Islet of Langerhans (tissue), 1 donor: ENCODE data around the gene SLC30A1.
"Not testable (repeated sequence)": the region's sequence is repeated elsewhere in the genome, so short reads cannot be mapped to it uniquely, and the experiment has no call there.

Experiments
- FAIRE-seq: peaks from one replicate; lab custom pipeline; 2011; peaks lifted over from hg19 to GRCh38; lab: Jason Lieb, UNC

The SLC30A1 gene

DNA sequence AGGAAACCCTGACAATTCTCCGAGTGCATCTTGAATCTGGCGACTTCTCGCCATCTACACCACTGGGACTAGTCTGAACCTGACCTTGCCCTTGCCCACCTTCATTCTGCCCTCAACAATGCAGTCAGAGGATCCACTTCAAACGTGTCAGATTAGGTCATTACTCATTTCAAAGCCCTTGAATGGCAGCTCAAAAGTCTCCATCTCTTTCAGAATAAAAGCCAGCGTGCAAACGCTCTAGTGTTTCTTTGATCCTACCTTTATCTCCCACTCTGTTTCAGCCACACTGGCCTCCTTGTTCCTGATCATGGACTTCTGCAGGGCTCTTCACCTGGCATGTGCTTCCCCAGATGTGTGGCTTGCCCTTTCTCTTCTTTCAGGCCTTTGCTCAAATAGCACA is 31.3 kb downstream of the SLC30A1 start:
- no peak for FAIRE-seq

- FAIRE-seq = no peak
Observed at GRCh38 chr1:211546543-211546942, 32.4 kb downstream of the SLC30A1 start.

DNA sequence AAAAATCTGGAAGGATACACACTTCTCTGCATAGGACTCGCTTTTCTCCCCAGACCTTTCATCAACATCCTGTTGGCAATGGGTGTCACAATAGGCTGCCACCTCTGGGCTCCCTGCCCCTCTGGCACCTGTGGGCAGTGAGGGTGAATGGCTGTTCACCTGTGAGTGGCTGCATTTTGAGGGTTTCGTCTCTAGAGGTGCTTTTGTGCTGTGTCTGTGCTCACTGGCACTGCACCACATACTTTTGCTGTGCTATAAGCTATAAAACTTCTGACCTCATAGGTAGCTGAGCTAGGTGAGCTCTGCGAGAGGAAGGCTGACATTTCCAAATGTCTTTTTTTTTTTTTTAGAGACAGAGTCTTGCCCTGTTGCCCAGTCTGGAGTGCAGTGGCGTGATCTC is 35.9 kb downstream of the SLC30A1 start:
- FAIRE-seq = no peak

- no peak for FAIRE-seq
Observed at GRCh38 chr1:211541720-211542477, 37.1 kb downstream of the SLC30A1 start.

- FAIRE-seq = no peak
Observed at GRCh38 chr1:211541278-211541677, 37.7 kb downstream of the SLC30A1 start.

- FAIRE-seq = not testable (repeated sequence)
Observed at GRCh38 chr1:211540824-211541223, 38.1 kb downstream of the SLC30A1 start.

- FAIRE-seq = no peak
Observed at GRCh38 chr1:211538287-211538686, 40.7 kb downstream of the SLC30A1 start.

- no peak for FAIRE-seq
Observed at GRCh38 chr1:211537253-211537652, 41.7 kb downstream of the SLC30A1 start.

DNA sequence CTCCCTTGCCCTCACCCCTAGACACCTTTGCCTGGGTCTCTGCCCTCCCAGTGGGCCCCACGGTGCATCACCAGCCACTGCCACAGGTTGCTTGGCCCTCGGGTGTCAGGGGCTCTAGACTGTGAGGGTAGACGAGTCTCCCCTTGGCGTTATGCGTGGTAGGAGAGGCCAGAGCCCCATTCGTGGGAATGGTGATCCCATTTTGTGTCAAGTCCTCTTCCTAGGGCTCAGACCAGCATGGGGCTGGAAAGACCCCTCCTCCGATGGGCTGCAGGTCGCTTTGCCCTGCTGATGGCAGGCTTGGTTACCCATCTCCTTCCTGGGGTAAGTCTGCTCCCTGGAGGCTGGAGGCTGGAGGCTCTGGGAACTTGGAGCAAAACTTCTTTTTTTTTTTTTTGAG is 42.4 kb downstream of the SLC30A1 start:
- no peak for FAIRE-seq

- no peak for FAIRE-seq
Observed at GRCh38 chr1:211535346-211535745, 43.6 kb downstream of the SLC30A1 start.

- FAIRE-seq = no peak
Observed at GRCh38 chr1:211534545-211535291, 44.2 kb downstream of the SLC30A1 start.

- FAIRE-seq = no peak
Observed at GRCh38 chr1:211532088-211532444, 46.9 kb downstream of the SLC30A1 start.

GRCh38 chr1:211531194-211532087 is 47.5 kb downstream of the SLC30A1 start:
- FAIRE-seq = no peak

DNA sequence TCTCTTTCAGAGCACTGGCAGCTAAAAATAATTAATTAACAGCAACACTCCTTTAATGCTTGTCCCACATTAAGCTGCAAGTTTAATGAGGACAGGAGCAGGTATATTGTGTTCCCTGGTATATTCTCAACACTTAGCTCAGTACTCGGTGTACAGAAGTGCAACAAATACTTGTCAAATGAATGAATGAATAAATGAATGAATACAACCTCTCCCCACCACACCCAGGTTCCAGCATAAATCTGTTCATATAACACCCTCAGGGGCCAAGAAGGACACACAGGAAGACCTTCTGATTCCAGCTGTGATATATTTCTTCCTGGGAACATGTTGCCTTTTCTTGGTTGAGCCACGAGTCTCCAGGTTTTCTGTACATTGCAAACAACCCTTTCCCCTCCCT is 48.9 kb downstream of the SLC30A1 start:
- FAIRE-seq = no peak

GRCh38 chr1:211529453-211529852 is 49.5 kb downstream of the SLC30A1 start:
- FAIRE-seq = no peak

DNA sequence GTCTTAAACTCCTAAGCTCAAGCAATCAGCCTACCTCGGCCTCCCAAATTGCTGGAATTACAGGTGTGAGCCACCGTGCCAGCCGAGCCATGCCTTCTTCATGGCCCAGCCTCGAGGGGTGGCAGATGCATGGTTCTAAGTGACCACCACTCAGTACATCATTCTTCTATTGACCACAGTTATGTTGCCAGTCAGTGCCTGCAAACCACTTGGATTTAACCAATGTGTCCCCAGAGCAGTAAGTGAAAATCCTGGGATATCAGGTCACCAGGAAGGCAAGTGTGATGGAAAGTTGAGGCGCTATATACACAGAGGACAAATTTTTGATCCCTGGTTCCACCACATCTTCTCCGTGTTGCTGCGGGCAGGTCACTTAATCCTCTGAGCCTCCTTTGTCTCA is 50.0 kb downstream of the SLC30A1 start:
- no peak for FAIRE-seq

DNA sequence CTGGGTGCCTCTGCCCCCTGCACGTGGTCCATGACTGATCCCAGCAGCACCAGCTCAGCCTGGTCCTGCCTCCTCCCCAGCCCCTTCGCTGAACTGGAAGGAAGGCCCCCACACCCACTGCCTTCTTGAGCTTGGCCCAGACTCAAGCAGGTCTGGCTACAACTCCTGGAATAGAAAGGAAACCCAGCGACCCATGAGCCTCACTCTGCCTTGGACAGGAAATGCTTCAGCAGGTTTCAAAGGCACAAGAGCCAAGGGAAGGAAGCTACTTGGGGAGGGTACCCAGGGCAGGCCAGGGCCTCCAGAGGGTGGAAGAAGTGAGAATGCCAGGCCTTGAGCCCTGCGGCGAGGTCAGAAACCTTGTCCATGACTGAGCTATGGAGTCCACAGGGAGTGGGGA is 51.1 kb downstream of the SLC30A1 start:
- FAIRE-seq = no peak

GRCh38 chr1:211527006-211527405 is 52.0 kb downstream of the SLC30A1 start:
- FAIRE-seq = no peak

GRCh38 chr1:211526101-211526500 is 52.9 kb downstream of the SLC30A1 start:
- no peak for FAIRE-seq

DNA sequence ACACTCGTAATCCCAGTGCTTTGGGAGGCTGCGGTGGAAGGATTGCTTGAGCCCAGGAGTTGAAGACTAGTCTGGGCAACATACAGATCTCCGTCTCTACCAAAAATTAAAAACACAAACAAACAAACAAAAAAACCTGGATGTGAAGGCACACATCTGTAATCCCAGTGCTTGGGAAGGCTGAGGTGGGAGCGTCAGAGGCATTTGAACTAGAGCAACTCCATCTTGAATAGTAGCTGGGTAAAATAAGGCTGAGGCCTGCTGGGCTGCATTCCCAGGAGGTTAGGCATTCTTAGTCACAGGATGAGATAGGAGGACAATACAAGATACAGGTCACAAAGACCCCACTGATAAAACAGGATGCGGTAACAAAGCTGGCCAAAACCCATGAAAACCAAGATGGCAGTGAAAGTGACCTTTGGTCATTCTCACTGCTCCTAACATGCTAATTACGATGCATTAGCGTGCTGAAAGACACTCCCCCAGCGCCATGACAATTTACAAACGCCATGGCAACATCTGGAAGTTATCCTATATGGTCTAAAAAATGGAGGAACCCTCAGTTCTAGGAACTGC is 53.8 kb downstream of the SLC30A1 start:
- FAIRE-seq = no peak

DNA sequence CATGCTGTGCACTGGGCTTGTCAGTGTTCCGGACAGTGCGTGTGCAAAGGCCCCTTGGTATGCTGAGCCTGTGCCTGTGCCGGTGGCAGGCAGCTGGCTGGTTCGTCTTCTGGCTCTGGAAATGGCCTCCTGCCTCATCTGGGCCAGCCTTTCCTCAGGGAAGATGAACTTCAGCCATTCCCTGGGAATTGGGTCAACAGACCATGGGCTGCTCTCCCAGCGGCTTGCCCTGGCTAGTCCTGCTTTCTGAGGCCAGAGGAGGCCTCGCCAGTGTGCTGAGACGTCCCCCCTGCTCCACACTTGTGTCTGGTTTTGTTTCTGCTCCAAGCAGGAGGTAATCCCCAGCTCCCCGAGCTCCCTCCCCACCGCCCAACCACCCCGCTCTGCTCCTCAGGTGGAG is 54.4 kb downstream of the SLC30A1 start:
- FAIRE-seq = no peak

GRCh38 chr1:211522804-211523203 is 56.2 kb downstream of the SLC30A1 start:
- no peak for FAIRE-seq
